Mesenchymal stem cell (in vitro differentiated cells and primary cell): Measurements from ENCODE around the gene TBC1D10A.

Experiments used
- DNase-seq: peaks from one replicate; pipeline ENCODE4 v3.0.0-alpha.2; 2013
- H2AFZ ChIP-seq: one replicate; pipeline ENCODE4 v1.6.1; 2013; ENCODE audit warnings: low read depth, mild to moderate bottlenecking, control low read depth, inconsistent platforms, low read length, moderate library complexity
- H2AK5ac ChIP-seq: 2 replicates; pipeline ENCODE4 v1.6.1; 2013; ENCODE audit warnings: low read length, moderate library complexity, mild to moderate bottlenecking, inconsistent platforms; ENCODE audit not compliant: severe bottlenecking
- H2BK120ac ChIP-seq: one replicate; pipeline ENCODE4 v1.6.1; 2013; ENCODE audit warnings: low read depth, mild to moderate bottlenecking, inconsistent platforms, low read length, moderate library complexity
- H2BK12ac ChIP-seq, 2 experiments: one replicate each; pipeline ENCODE4 v1.6.1; 2013; ENCODE audit warnings: inconsistent platforms in 2 of 2, low read length in 2 of 2, mild to moderate bottlenecking in 2 of 2, moderate library complexity in 2 of 2, control low read depth in 1 of 2
- H2BK15ac ChIP-seq: one replicate; pipeline ENCODE4 v1.6.1; 2013; ENCODE audit warnings: mild to moderate bottlenecking, low read depth, inconsistent platforms; ENCODE audit not compliant: poor library complexity, severe bottlenecking
- H2BK5ac ChIP-seq: 2 replicates; pipeline ENCODE4 v1.6.1; 2013; ENCODE audit warnings: low read depth, mild to moderate bottlenecking, low read length, control low read depth, inconsistent platforms; ENCODE audit not compliant: poor library complexity, severe bottlenecking
- H3K14ac ChIP-seq, 2 experiments: one replicate each; pipeline ENCODE4 v1.6.1; 2013; ENCODE audit warnings: inconsistent platforms in 2 of 2, low read length in 2 of 2, control low read depth in 1 of 2, mild to moderate bottlenecking in 1 of 2, moderate library complexity in 1 of 2
- H3K18ac ChIP-seq, 2 experiments: one replicate each; pipeline ENCODE4 v1.6.1; 2013; ENCODE audit warnings: inconsistent platforms in 2 of 2, low read length in 2 of 2, control low read depth in 1 of 2, low read depth in 1 of 2, mild to moderate bottlenecking in 1 of 2
- H3K23ac ChIP-seq, 2 experiments: one replicate each; pipeline ENCODE4 v1.6.1; 2013; ENCODE audit warnings: inconsistent platforms in 2 of 2, low read length in 2 of 2, mild to moderate bottlenecking in 2 of 2, moderate library complexity in 2 of 2, control low read depth in 1 of 2
- H3K27ac ChIP-seq: 2 replicates; pipeline ENCODE4 v1.5.1; 2013; ENCODE audit warnings: mild to moderate bottlenecking, moderate library complexity, low read length, control low read depth, inconsistent platforms; ENCODE audit not compliant: poor library complexity, severe bottlenecking
- H3K27me3 ChIP-seq, 2 experiments: 2 replicates each; pipeline versions ENCODE4 v1.6.1 to v1.7.0; 2013; ENCODE audit warnings: low read length in 2 of 2, mild to moderate bottlenecking in 2 of 2, moderate library complexity in 2 of 2, control low read depth in 1 of 2, inconsistent platforms in 1 of 2; ENCODE audit not compliant: control insufficient read depth in 1 of 2, insufficient read depth in 1 of 2
- H3K36me3 ChIP-seq, 2 experiments: 2 replicates each; pipeline versions ENCODE4 v1.6.1 to v1.7.0; 2013; ENCODE audit warnings: low read length in 2 of 2, control low read depth in 1 of 2, inconsistent platforms in 1 of 2, low read depth in 1 of 2, mild to moderate bottlenecking in 1 of 2; ENCODE audit not compliant: insufficient read depth in 2 of 2, control insufficient read depth in 1 of 2
- H3K4ac ChIP-seq, 2 experiments: one replicate each; pipeline ENCODE4 v1.6.1; 2013; ENCODE audit warnings: inconsistent platforms in 2 of 2, low read length in 2 of 2, mild to moderate bottlenecking in 2 of 2, moderate library complexity in 2 of 2, control low read depth in 1 of 2, low read depth in 1 of 2
- H3K4me1 ChIP-seq: 2 replicates; pipeline ENCODE4 v1.6.1; 2013; ENCODE audit warnings: low read depth, low read length, control low read depth; ENCODE audit not compliant: control insufficient read depth, insufficient read depth
- H3K4me2 ChIP-seq: 2 replicates; pipeline ENCODE4 v1.6.1; 2013; ENCODE audit warnings: low read length, mild to moderate bottlenecking, inconsistent platforms; ENCODE audit not compliant: poor library complexity, severe bottlenecking
- H3K4me3 ChIP-seq, 2 experiments: 2 replicates each; pipeline versions ENCODE4 v1.5.1 to v1.7.0; 2013; ENCODE audit warnings: low read length in 2 of 2, mild to moderate bottlenecking in 2 of 2, control low read depth in 1 of 2, low read depth in 1 of 2; ENCODE audit not compliant: insufficient read depth in 1 of 2
- H3K79me1 ChIP-seq: replicated peaks from 2 replicates; pipeline ENCODE4 v1.6.1; 2013; ENCODE audit warnings: mild to moderate bottlenecking, control low read depth, low read length, inconsistent platforms; ENCODE audit not compliant: poor library complexity, severe bottlenecking
- H3K9ac ChIP-seq: 2 replicates; pipeline ENCODE4 v1.7.0; 2013; ENCODE audit warnings: mild to moderate bottlenecking, low read length, moderate library complexity
- H3K9me3 ChIP-seq: 2 replicates; pipeline ENCODE4 v1.7.0; 2013; ENCODE audit warnings: mild to moderate bottlenecking, low read length; ENCODE audit not compliant: control insufficient read depth
- H4K8ac ChIP-seq: one replicate; pipeline ENCODE4 v1.6.1; 2013; ENCODE audit warnings: inconsistent platforms, mild to moderate bottlenecking, low read length, moderate library complexity
- H4K91ac ChIP-seq: one replicate; pipeline ENCODE4 v1.6.1; 2013; ENCODE audit warnings: mild to moderate bottlenecking, low read length, inconsistent platforms
- WGBS: methylation state at CpG from one replicate; pipeline ENCODE4 v1.1.7; 2013; ENCODE audit warnings: mixed read lengths; 5-methylcytosine and 5-hydroxymethylcytosine counted together

The TBC1D10A gene

DNA sequence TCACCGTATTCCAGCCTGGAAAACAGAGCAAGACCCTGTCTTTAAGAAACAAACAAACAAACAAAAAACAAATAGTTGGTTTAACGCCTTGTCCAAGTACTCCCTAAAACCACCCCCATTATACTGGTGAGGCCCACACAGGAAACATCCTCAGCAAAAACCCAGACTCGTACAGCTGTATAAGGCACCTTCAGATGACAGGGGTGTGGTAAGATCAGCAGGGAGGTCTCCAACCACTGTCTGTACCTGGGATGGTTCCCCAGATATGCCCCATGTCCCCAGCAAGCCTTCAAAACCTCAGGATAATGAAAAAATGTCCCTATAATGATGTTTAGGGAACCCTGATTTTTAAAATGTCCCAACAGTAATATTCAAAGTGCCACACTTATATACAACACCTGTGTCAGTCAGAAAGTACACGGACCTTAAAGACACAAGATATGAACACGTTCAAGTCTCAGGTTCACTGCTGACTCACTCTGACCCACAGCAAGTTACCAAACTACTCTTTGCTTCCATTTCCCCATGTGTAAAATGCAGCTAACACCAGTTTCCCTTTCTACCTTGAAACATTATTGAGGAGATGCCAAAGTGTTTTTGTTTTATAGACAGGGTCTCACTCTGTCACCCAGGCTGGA lies 20.6 kb upstream of the TBC1D10A start:
- no peak overlapping the region for H2BK120ac ChIP-seq
- peaks cover 2% of the 10 kb centered on the region for H3K4me1 ChIP-seq

GRCh38 chr22:30344447-30345200 lies 17.9 kb upstream of the TBC1D10A start:
- Histone ChIP-seq H3K27me3 (no peaks in the 10 kb centered on the region), H3K4me3 (no peak overlapping the region), H3K4me2 (no peak overlapping the region), H2BK12ac (no peak overlapping the region), H4K91ac (no peak overlapping the region), H3K9me3 (no peaks in the 10 kb centered on the region), H2BK5ac (no peak overlapping the region), H3K36me3 (peaks cover 72 to 87% of the 10 kb centered on the region in 2 experiments), H3K79me1 (peaks cover 47% of the 10 kb centered on the region), H2AK5ac (no peak overlapping the region), H3K27ac (no peak overlapping the region), H3K14ac (no peak overlapping the region), H3K4ac (no peak overlapping the region), H2BK120ac (no peak overlapping the region), H3K4me1 (peaks cover 2% of the 10 kb centered on the region), H3K23ac (no peak overlapping the region), H4K8ac (no peak overlapping the region), H3K9ac (no peak overlapping the region), H3K18ac (no peak overlapping the region), H2AFZ (no peak overlapping the region), H2BK15ac (no peak overlapping the region)
- DNase-seq = no peak
- 96% methylated on average over 12 of the region's 13 CpGs for WGBS

More for the DNA sequence above, 20.6 kb upstream of the TBC1D10A start:
- no peak overlapping the region for H3K14ac ChIP-seq
- no peak for DNase-seq
- H2AK5ac ChIP-seq = no peak overlapping the region
- H3K23ac ChIP-seq = no peak overlapping the region
- peaks cover 41% of the 10 kb centered on the region for H3K79me1 ChIP-seq
- H2BK12ac ChIP-seq = no peak overlapping the region
- H3K9me3 ChIP-seq = no peaks in the 10 kb centered on the region
- H3K36me3 ChIP-seq = peaks cover 65 to 82% of the 10 kb centered on the region in 2 experiments
- H3K4me2 ChIP-seq = no peak overlapping the region
- H3K4ac ChIP-seq = no peak overlapping the region
- H3K4me3 ChIP-seq = no peak overlapping the region
- no peak overlapping the region for H3K18ac ChIP-seq
- H2BK5ac ChIP-seq = no peak overlapping the region
- H3K27ac ChIP-seq = no peak overlapping the region
- over 99% methylated on average over 5 of the region's 5 CpGs for WGBS
- H4K91ac ChIP-seq = no peak overlapping the region
- H3K27me3 ChIP-seq = no peaks in the 10 kb centered on the region
- no peak overlapping the region for H4K8ac ChIP-seq
- no peak overlapping the region for H2AFZ ChIP-seq
- H2BK15ac ChIP-seq = no peak overlapping the region
- H3K9ac ChIP-seq = no peak overlapping the region

DNA sequence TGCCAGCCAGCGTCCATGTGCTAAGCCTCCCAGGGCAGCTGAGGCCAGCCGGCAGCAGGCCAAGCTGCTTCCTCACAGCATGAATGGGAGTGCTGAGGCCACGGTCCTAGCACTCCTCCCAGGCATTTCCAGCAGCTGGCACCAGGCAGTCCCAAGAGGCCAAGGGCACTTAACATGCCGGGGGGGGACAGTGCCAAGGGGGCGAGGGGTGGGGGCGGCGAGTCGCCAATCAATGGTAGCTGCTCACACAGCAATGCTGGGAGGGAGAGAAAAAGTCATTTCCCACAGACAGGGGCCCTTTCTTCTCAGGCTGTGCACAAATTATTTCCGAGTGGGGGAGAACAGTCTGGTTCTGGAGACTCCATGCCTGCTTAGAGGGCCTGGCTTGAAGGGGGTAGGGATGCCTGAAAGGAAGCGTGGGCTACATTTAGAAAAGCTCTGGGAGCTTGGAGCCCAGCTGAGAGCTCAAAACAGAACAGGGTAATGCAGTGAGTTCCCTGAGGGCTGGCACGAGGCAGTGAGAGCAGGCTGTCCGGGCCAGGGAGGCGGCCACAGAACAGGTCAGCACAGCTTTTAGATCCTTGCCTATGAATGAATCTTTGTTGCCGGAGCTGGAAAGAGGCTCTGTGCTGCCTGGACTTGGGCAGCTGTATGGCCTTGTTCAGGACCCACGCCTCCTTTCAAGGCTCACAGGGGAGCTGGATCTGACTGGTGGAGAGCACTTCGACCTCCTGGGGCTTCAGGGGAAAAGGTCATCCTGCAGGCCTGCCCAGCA lies 14.4 kb upstream of the TBC1D10A start:
- H2BK120ac ChIP-seq = no peak overlapping the region
- no peak overlapping the region for H3K9ac ChIP-seq
- no peak overlapping the region for H3K18ac ChIP-seq
- H3K9me3 ChIP-seq = no peaks in the 10 kb centered on the region
- no peak overlapping the region for H2BK15ac ChIP-seq
- H3K4me1 ChIP-seq = no peaks in the 10 kb centered on the region
- H4K8ac ChIP-seq = no peak overlapping the region
- no peak overlapping the region for H4K91ac ChIP-seq
- no peaks in the 10 kb centered on the region for H3K27me3 ChIP-seq
- no peak overlapping the region for H3K27ac ChIP-seq
- H2BK5ac ChIP-seq = no peak overlapping the region
- no peak overlapping the region for H3K4me2 ChIP-seq
- H3K4ac ChIP-seq = no peak overlapping the region
- H3K79me1 ChIP-seq = peaks cover 50% of the 10 kb centered on the region
- no peak overlapping the region for H3K14ac ChIP-seq
- no peak overlapping the region for H3K4me3 ChIP-seq
- no peak overlapping the region for H3K23ac ChIP-seq
- no peak overlapping the region for H2BK12ac ChIP-seq
- peaks cover 89 to 96% of the 10 kb centered on the region in 2 experiments for H3K36me3 ChIP-seq
- no peak for DNase-seq
- H2AK5ac ChIP-seq = no peak overlapping the region
- WGBS = 87% methylated on average over 14 of the region's 16 CpGs
- no peak overlapping the region for H2AFZ ChIP-seq

DNA sequence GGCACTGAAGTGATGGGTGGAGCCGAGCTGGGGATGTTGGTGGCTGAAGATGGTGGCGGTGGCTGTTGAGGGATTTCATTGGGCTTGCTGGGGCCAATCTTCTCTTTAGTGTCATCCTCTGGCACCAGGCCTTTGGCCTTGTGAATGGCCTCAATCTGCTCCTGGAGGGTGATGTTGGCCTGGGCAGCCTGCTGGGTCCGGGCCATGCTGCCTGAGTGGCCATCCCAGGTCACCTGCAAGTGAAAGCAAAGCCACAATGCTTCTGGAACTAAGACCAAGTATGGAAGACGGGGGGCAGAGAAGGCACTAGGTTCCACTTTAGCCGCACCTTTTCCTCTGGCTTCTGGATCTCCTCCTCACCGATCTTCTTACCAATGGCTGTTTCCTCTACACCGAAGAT lies 12.1 kb upstream of the TBC1D10A start:
- DNase-seq = no peak
- no peak overlapping the region for H2AK5ac ChIP-seq
- H2AFZ ChIP-seq = no peak overlapping the region
- H2BK15ac ChIP-seq = no peak overlapping the region
- no peaks in the 10 kb centered on the region for H3K4me1 ChIP-seq
- no peaks in the 10 kb centered on the region for H3K9me3 ChIP-seq
- no peak overlapping the region for H2BK12ac ChIP-seq
- over 99% methylated on average over 6 of the region's 7 CpGs for WGBS
- H4K91ac ChIP-seq = no peak overlapping the region
- no peak overlapping the region for H4K8ac ChIP-seq
- no peak overlapping the region for H2BK120ac ChIP-seq
- H3K27ac ChIP-seq = no peak overlapping the region
- H3K4me3 ChIP-seq = no peak overlapping the region
- no peak overlapping the region for H3K14ac ChIP-seq
- H3K36me3 ChIP-seq = peaks cover 95 to 96% of the 10 kb centered on the region in 2 experiments
- H3K79me1 ChIP-seq = peaks cover 41% of the 10 kb centered on the region
- H2BK5ac ChIP-seq = no peak overlapping the region
- no peak overlapping the region for H3K4me2 ChIP-seq
- H3K23ac ChIP-seq = no peak overlapping the region
- H3K4ac ChIP-seq = no peak overlapping the region
- no peak overlapping the region for H3K9ac ChIP-seq
- H3K18ac ChIP-seq = no peak overlapping the region
- no peaks in the 10 kb centered on the region for H3K27me3 ChIP-seq
